Effector memory CD4-positive, alpha-beta T cell (primary cell): ENCODE results near the gene CKLF.

Experiments used
- DNase-seq, 3 donors: peaks; one replicate each; pipeline ENCODE4 v3.0.0-alpha.2; 2020
- H3K27ac ChIP-seq: 2 replicates; pipeline ENCODE4 v1.7.0; 2013; ENCODE audit warnings: mild to moderate bottlenecking, low read length, moderate library complexity; ENCODE audit not compliant: insufficient read depth, poor library complexity, severe bottlenecking
- H3K27me3 ChIP-seq: replicated peaks from 2 replicates; pipeline ENCODE4 v1.7.0; 2013; ENCODE audit warnings: mild to moderate bottlenecking, low read length; ENCODE audit not compliant: insufficient read depth, control insufficient read depth, poor library complexity, severe bottlenecking
- H3K36me3 ChIP-seq: 2 replicates; pipeline ENCODE4 v1.7.0; 2013; ENCODE audit warnings: mild to moderate bottlenecking, low read length, moderate library complexity; ENCODE audit not compliant: control insufficient read depth, insufficient read depth
- H3K4me1 ChIP-seq: 2 replicates; pipeline ENCODE4 v1.7.0; 2013; ENCODE audit warnings: low read length, mild to moderate bottlenecking; ENCODE audit not compliant: control insufficient read depth, insufficient read depth, poor library complexity, severe bottlenecking
- H3K4me3 ChIP-seq: 2 replicates; pipeline ENCODE4 v1.7.0; 2013; ENCODE audit warnings: low read length, low read depth, mild to moderate bottlenecking; ENCODE audit not compliant: insufficient read depth, poor library complexity, severe bottlenecking
- H3K9me3 ChIP-seq: 2 replicates; pipeline ENCODE4 v1.7.0; 2013; ENCODE audit warnings: mild to moderate bottlenecking, low read length, moderate library complexity; ENCODE audit not compliant: control insufficient read depth

The CKLF gene

DNA sequence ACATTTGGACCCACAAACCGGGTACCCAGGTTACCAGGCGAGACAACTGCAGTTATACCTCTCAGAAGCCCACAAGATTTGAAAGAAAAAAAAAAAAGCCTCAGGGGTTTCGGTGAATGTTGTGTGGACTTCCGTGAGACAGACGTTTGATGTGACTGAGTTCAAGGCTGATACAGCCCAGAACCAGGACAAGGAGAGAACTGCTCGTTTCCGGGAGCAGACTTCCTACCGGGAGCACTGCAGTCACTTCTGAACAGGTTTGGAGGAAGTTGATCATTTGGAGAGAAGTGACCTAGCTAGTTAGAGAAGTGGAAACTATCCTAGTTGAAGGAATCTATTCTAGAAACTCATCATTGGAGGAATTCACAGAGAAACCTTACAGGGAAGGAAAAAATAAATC is 847 bp downstream of the CKLF start:
- Histone ChIP-seq H3K27me3 (no peaks in the 10 kb centered on the region), H3K27ac (peak overlapping the region; percentile 86), H3K36me3 (peaks cover 2% of the 10 kb centered on the region), H3K9me3 (no peaks in the 10 kb centered on the region), H3K4me3 (peak overlapping the region; percentile 84), H3K4me1 (peaks cover 55% of the 10 kb centered on the region)
- peak in 1 of 3 donors; percentile 6 for DNase-seq

DNA sequence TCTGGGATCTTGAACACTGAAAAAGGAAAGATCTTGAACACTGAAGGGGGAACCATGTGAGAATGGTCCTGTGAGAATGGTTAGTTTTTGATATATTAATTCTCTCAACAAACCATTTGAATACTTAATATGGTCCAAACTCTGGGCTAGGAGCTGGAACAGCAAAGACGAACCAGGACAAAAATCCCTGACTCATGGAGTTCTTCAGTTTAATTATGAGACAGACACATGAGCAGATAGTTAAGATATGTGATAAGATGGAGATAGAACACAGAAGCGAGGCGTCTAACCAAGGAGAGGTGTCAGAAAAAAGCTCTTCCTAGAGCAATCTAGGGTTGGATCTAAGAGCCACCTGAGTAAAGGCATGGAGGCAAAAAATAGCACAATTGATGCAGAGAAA is 1.6 kb downstream of the CKLF start:
- Histone ChIP-seq H3K4me1 (peaks cover 47% of the 10 kb centered on the region), H3K9me3 (no peaks in the 10 kb centered on the region), H3K36me3 (peaks cover 9% of the 10 kb centered on the region), H3K27ac (peak overlapping the region; percentile 86), H3K27me3 (no peaks in the 10 kb centered on the region), H3K4me3 (peak overlapping the region; percentile 84)
- DNase-seq, result no peak

DNA sequence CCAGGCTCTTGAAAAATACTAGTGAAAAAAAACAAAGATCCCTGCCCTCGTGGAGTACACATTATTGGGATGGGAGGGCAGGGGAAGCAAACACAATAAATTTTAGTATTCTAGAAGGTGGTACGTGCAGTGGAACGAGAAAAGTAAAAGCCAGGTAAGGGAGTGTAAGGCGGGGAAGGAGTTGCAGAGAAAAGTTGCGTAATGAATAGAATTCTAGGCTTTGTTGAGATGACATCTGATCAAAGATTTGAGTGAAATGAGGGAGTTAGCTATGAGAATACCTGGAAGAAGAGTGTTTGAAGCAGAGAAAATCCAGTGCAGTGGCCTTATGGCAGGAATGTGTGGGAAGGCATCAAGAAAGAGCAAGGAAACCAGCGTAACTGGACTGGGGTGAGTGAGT is 2.1 kb downstream of the CKLF start:
- Histone ChIP-seq H3K27me3 (no peaks in the 10 kb centered on the region), H3K4me3 (no peak overlapping the region), H3K4me1 (peaks cover 43% of the 10 kb centered on the region), H3K27ac (peak overlapping the region; percentile 86), H3K36me3 (peaks cover 13% of the 10 kb centered on the region), H3K9me3 (no peaks in the 10 kb centered on the region)
- no peak for DNase-seq

DNA sequence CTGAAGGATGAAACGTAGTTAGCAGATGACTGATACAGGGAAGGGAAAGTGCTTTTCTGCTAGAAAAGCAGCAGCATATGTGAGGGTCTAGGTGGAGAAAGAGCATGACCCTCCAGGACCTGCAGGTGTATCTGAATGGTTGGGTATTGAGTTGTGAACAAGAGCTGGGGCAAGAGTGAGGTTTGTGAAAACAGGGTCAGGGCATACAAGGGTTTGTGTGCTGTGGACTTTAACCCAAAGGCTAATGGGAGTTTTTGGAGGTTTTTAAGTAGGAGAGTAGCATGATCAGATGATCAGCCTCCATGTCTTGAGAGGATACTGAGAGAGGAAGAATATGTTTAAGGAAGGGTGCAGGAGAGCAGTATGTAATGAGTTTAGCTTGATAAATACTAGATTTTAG is 7.7 kb downstream of the CKLF start:
- Histone ChIP-seq H3K4me3 (no peak overlapping the region), H3K27me3 (no peaks in the 10 kb centered on the region), H3K4me1 (peaks cover 41% of the 10 kb centered on the region), H3K9me3 (no peaks in the 10 kb centered on the region), H3K27ac (no peak overlapping the region), H3K36me3 (peaks cover 13% of the 10 kb centered on the region)
- DNase-seq, result no peak

DNA sequence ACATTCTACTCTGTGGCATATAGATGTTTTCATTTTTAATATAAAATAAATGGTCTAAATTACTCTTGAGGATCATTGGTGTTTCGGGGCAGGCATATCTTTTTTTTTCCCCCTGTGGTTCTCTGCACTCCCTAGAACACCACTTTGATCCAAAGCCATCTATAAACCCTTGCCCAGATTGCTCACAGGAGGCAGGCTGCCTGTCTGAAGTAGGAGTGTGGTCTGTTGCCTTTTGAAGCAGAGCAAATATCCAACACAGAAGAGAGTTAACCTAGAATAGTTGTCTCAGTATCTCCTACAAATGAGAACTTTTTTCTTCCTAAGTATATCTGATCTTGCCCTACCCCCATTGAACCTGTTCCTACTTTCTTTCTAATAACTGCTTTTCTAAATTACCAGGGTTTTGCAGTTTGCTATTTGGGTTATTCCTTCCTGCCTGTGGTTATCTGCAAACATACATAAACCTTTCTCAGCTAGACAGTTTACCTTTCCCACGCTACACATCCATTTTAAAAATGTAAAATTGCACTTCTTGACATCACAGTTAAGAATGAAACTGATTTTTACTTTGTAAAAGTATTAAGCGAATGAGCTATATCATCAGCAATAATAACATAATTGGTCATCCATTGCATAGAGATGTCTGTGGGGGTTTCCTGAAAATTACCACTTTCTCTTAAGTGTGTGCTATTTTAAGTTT is 9.2 kb downstream of the CKLF start:
- DNase-seq, result no peak
- peaks cover 30% of the 10 kb centered on the region for H3K4me1 ChIP-seq
- H3K9me3 ChIP-seq, result no peaks in the 10 kb centered on the region
- H3K36me3 ChIP-seq, result peaks cover 24% of the 10 kb centered on the region
- no peak overlapping the region for H3K4me3 ChIP-seq
- no peaks in the 10 kb centered on the region for H3K27me3 ChIP-seq
- peak overlapping the region; percentile 41 for H3K27ac ChIP-seq

DNA sequence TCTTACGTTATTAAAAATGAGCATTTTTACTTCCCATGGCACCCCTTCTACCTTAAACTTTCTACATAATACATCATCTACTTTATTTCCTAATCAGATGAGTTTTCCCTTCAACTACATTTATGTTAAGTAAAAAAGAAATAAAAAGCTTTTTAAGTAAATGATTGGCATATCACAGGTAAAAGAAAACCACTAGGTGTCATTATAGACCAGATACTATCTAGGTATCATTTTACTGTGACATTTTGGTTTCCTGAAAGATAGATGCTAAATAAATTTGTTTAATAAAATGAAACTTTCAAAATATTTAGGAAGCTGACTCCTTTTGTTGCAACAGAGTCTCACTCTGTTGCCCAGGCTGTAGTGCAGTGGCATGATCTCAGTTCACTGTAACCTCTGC is 10.0 kb downstream of the CKLF start:
- H3K36me3 ChIP-seq, result peaks cover 28% of the 10 kb centered on the region
- H3K27me3 ChIP-seq, result no peaks in the 10 kb centered on the region
- no peak for DNase-seq
- no peak overlapping the region for H3K4me3 ChIP-seq
- peaks cover 30% of the 10 kb centered on the region for H3K4me1 ChIP-seq
- H3K27ac ChIP-seq, result no peak overlapping the region
- no peaks in the 10 kb centered on the region for H3K9me3 ChIP-seq

DNA sequence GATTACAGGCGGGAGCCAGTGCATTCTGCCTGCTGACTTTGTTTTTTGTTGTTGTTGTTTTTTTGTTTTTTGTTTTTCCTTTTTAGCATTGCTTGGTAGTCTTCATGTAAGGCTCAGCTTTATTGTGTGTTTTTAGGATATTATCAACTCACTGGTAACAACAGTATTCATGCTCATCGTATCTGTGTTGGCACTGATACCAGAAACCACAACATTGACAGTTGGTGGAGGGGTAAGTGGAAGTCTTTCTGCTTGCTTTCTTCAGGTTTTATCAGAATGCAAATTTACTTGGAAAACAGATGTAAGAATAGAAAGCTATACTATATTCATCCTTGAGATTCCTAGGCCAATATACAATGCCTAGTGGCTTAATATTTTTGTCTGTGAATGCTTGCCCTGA is 10.6 kb downstream of the CKLF start:
- peaks cover 30% of the 10 kb centered on the region for H3K4me1 ChIP-seq
- H3K4me3 ChIP-seq, result no peak overlapping the region
- H3K27ac ChIP-seq, result no peak overlapping the region
- H3K9me3 ChIP-seq, result no peaks in the 10 kb centered on the region
- DNase-seq, result no peak
- H3K36me3 ChIP-seq, result peaks cover 28% of the 10 kb centered on the region
- no peaks in the 10 kb centered on the region for H3K27me3 ChIP-seq

DNA sequence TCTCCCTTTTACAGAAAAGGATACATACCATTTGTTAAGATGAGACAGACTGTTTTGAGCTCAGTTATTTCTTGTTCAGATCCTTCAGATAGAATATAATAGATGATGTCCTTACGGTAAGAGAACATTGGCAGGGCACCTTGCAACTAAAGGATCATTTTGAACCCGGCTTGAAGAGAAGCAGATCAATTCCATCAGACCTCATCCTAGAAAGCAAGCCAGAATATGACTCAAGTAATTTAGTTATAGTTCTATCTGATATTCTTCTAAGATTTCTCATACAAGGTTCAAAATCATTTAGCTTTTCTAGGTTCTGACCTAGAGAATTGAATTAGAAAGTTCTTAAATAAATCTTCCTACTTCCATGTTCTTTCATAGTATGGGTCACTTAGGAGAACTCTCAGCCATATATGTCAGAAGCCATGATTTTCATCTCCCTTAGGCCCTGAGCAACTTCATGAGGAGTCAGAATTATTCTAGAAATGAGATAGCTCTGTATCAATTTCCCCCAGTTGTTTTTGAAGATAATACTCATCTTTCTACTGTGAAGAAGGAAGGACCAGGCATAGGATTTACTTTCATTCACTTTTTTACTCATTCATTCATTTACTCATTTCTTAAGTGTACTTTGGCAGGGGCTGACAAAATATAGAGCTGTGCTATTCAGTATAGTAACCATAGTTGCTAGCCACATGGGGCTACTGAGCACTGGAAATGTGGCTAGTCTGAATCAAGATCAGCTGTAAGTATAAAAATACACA is 11.4 kb downstream of the CKLF start:
- no peak for DNase-seq
- H3K27me3 ChIP-seq, result no peaks in the 10 kb centered on the region
- peaks cover 30% of the 10 kb centered on the region for H3K4me1 ChIP-seq
- peaks cover 21% of the 10 kb centered on the region for H3K36me3 ChIP-seq
- no peaks in the 10 kb centered on the region for H3K9me3 ChIP-seq
- H3K27ac ChIP-seq, result no peak overlapping the region
- no peak overlapping the region for H3K4me3 ChIP-seq

DNA sequence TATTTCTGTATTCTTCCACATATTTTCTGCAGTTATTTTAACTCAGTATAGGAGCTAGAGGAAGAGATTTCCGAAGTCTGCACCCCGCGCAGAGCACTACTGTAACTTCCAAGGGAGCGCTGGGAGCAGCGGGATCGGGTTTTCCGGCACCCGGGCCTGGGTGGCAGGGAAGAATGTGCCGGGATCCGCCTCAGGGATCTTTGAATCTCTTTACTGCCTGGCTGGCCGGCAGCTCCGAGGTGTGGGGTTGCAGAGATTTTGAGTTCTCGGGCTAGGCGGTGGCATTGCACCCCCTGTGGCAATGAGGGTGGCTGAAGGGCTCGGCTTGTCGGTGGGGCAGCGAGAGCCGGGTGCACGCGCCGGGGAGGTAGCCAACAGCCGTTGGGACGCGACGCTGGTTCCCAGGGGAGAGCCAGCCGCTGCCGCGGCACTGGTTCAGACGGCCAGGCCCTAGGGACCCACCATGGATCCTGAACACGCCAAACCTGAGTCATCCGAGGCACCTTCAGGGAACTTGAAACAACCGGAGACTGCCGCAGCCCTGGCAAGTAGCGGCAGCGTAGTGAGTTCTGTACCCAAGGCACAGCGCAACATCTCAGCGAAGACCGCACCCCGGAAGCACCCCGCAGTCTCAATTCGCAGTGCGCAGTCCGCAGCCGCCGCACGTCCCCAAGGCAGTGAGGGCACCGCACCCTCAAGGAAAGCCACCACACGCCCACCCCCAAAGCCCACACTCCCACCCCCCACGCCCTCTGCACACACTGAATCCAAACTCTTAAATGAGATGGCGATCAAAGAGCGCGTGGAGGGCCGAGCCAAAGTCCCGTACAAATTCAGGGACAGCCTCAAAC is 13.9 kb downstream of the CKLF start, which contains the start of gene CMTM1:
Gene CMTM1 (plus strand): TSS at position 389 of the 851 bp plus-strand sequence. CDS start 75 bp downstream, at position 464.
- H3K27ac ChIP-seq, result no peak within 1 kb of the TSS
- no peak for DNase-seq
- no peaks in the 10 kb centered on the region for H3K9me3 ChIP-seq
- peaks cover 15% of the 10 kb centered on the region for H3K36me3 ChIP-seq
- H3K4me3 ChIP-seq, result no peak within 1 kb of the TSS
- no peaks in the 10 kb centered on the region for H3K27me3 ChIP-seq
- H3K4me1 ChIP-seq, result peaks cover 20% of the 10 kb centered on the region
